Psoas muscle (tissue), 8 donors: ENCODE measurements around the gene TNIP1. TPM values are rescaled to one million over a fixed set of nuclear protein-coding genes. Genes with fewer than 3 reads are reported as not detected.

Experiments
- ATAC-seq, 4 donors: fragments of 200-7000 bp; cut with Tn5 transposase; one replicate each; pipeline ENCODE4 v1.9.1; 2020; ENCODE audit warnings: moderate library complexity in 3 of 4, mild to moderate bottlenecking in 2 of 4
- DNase-seq, 2 donors: peaks; one replicate each; pipeline ENCODE4 v3.0.0-alpha.2; 2020
- H3K27ac ChIP-seq: fragments of 200-600 bp; one replicate; pipeline ENCODE4 v1.8.0; 2022
- H3K27me3 ChIP-seq, 3 donors: fragments of 200-600 bp in 1 of 3; one replicate each; pipeline versions ENCODE4 v1.6.1 to v1.8.0; 2013 to 2022; ENCODE audit warnings: low read length in 2 of 3, mild to moderate bottlenecking in 2 of 3, moderate library complexity in 1 of 3; ENCODE audit not compliant: insufficient read depth in 3 of 3
- H3K36me3 ChIP-seq, 2 donors: fragments of 200-600 bp in 1 of 2; one replicate each; pipeline versions ENCODE4 v1.6.1 to v1.8.0; 2013 to 2022; ENCODE audit warnings: low read depth in 1 of 2, mild to moderate bottlenecking in 1 of 2, moderate library complexity in 1 of 2; ENCODE audit not compliant: insufficient read depth in 1 of 2
- H3K4me1 ChIP-seq: fragments of 200-600 bp; one replicate; pipeline ENCODE4 v1.8.0; 2022
- H3K4me3 ChIP-seq: fragments of 200-600 bp; one replicate; pipeline ENCODE4 v1.8.0; 2022; ENCODE audit warnings: mild to moderate bottlenecking
- H3K9me3 ChIP-seq: fragments of 200-600 bp; one replicate; pipeline ENCODE4 v1.8.0; 2022
- CTCF ChIP-seq: fragments of 200-600 bp; IDR thresholded peaks from one replicate; pipeline ENCODE4 v1.8.0; 2022; ENCODE audit warnings: antibody characterized with exemption
- WGBS, 3 donors: extraction: QIAGEN DNeasy Blood & Tissue Kit; methylation state at CpG; one replicate each; pipeline versions ENCODE4 v1.1.6 to v1.1.7; 2013; 5-methylcytosine and 5-hydroxymethylcytosine counted together
- intact Hi-C, 2 donors: fragments of 100-400 bp; cut with DNase I; formaldehyde crosslinking; loops; one replicate each; pipeline versions ENCODE4 v1.11.0 to v1.14.2; 2022
- polyA plus RNA-seq, 3 donors: library from polyadenylated mRNA; stranded (reverse); fragments of 200-250 nt; gene quantifications; one replicate each; pipeline ENCODE4 v1.2.3, GENCODE V29; 2013
- total RNA-seq, 4 donors: library from RNA; stranded (reverse); fragmentation: NEBNext Ultra II Directional in 2 of 4; extraction: Animal tissue kit (Norgen Biotek cat#: 25700) in 2 of 4; gene quantifications; one replicate each; pipeline versions ENCODE4 v1.2.1 to v1.2.4, GENCODE V29; 2021 to 2023
- donor health status: healthy with polysubstance abuse.
- donor health status: DM: no; HTN: no; CAD: no; lungs with moderate emphysema.
- donor health status: Bipolar disorder and iron deficiency.
- donor health status: healthy.
- donor health status: DM: yes; HTN: yes; CAD: no.
- donor health status: DM: no; HTN: no; CAD: no.
- donor health status: DM: no; HTN: no; CAD: no.
- donor health status: DM: yes; HTN: yes; CAD: no.

Gene TNIP1
- total and polyA plus RNA-seq, 7 donors: 55.5 to 218 (median 141) TPM

- peak; percentile 41 to 68 (median 60) for ATAC-seq
- WGBS, 3 donors: 34 to 45% (median 38%) methylated on average over 12 of the region's 12 CpGs
- intact Hi-C loops: no loop called here
- peaks cover 0 to 80% of the 10 kb centered on the region in 2 donors for H3K36me3 ChIP-seq
- H3K27ac ChIP-seq: peak overlapping the region; percentile 84
- H3K27me3 ChIP-seq: no peaks in the 10 kb centered on the region
- DNase-seq: peak; percentile 50 to 71
- peaks cover 57% of the 10 kb centered on the region for H3K4me1 ChIP-seq
- no peak for TF ChIP-seq CTCF
- H3K4me3 ChIP-seq: no peak overlapping the region
- H3K9me3 ChIP-seq: no peaks in the 10 kb centered on the region
These were observed 43.0 kb downstream of the TNIP1 start for GRCh38 chr5:151037561-151038411.

GRCh38 chr5:151036556-151036955, 44.3 kb downstream of the TNIP1 start:
- Histone ChIP-seq H3K4me1 (peaks cover 51% of the 10 kb centered on the region), H3K27me3 (no peaks in the 10 kb centered on the region), H3K36me3 (peaks cover 0 to 80% of the 10 kb centered on the region in 2 donors), H3K9me3 (no peaks in the 10 kb centered on the region), H3K4me3 (no peak overlapping the region), H3K27ac (peak overlapping the region; percentile 84)
- 82 to 89% (median 85%) methylated on average over 6 of the region's 6 CpGs for WGBS, 3 donors
- no peak for ATAC-seq
- no peak for TF ChIP-seq CTCF
- intact Hi-C loops: no loop called here
- no peak for DNase-seq

GRCh38 chr5:151034422-151035379, 46.1 kb downstream of the TNIP1 start:
- peak overlapping the region; percentile 58 for H3K27ac ChIP-seq
- intact Hi-C loops: no loop called here
- no peaks in the 10 kb centered on the region for H3K27me3 ChIP-seq
- H3K4me3 ChIP-seq: no peak overlapping the region
- no peaks in the 10 kb centered on the region for H3K9me3 ChIP-seq
- WGBS, 3 donors: 83 to 88% (median 85%) methylated on average over 19 of the region's 19 CpGs
- peaks cover 0 to 72% of the 10 kb centered on the region in 2 donors for H3K36me3 ChIP-seq
- no peak for TF ChIP-seq CTCF
- no peak for DNase-seq
- peaks cover 53% of the 10 kb centered on the region for H3K4me1 ChIP-seq
- ATAC-seq: peak in 2 of 4 donors; percentile 21 to 61

GRCh38 chr5:151033217-151033934, 47.5 kb downstream of the TNIP1 start:
- WGBS, 3 donors: 71 to 81% (median 71%) methylated on average over 13 to 14 of the region's 14 CpGs
- no peaks in the 10 kb centered on the region for H3K9me3 ChIP-seq
- TF ChIP-seq CTCF: no peak
- no peak for DNase-seq
- no peak overlapping the region for H3K4me3 ChIP-seq
- H3K27ac ChIP-seq: peak overlapping the region; percentile 50
- intact Hi-C loops: no loop called here
- peaks cover 47% of the 10 kb centered on the region for H3K4me1 ChIP-seq
- H3K27me3 ChIP-seq: no peaks in the 10 kb centered on the region
- H3K36me3 ChIP-seq: peaks cover 0 to 76% of the 10 kb centered on the region in 2 donors
- ATAC-seq: no peak
